T-helper 2 cell treated with Interferon-gamma antibody and Interleukin-4, amounts not matched to agents 5 μg/mL and 100 μg/mL, for 36 hours (primary cell): ENCODE measurements around the gene MPIG6B.

Experiments used
- DNase-seq: peaks from one replicate; pipeline ENCODE4 v3.0.0; 2021; ENCODE audit warnings: low spot score
- H3K27ac Mint-ChIP-seq: one replicate; pipeline ENCODE4 v1.8.0; 2021; ENCODE audit warnings: mild to moderate bottlenecking, mixed read lengths
- H3K27me3 Mint-ChIP-seq: one replicate; pipeline ENCODE4 v1.8.0; 2021; ENCODE audit warnings: low read depth, mixed read lengths
- H3K36me3 Mint-ChIP-seq: one replicate; pipeline ENCODE4 v1.8.0; 2021; ENCODE audit warnings: low read depth, mixed read lengths
- H3K4me1 Mint-ChIP-seq: one replicate; pipeline ENCODE4 v1.8.0; 2021; ENCODE audit warnings: low read depth, mixed read lengths
- H3K4me3 Mint-ChIP-seq: one replicate; pipeline ENCODE4 v1.8.0; 2022; ENCODE audit warnings: mild to moderate bottlenecking, moderate library complexity, mixed read lengths
- H3K9me3 Mint-ChIP-seq: one replicate; pipeline ENCODE4 v1.8.0; 2021; ENCODE audit warnings: mixed read lengths

Gene MPIG6B

GRCh38 chr6:31691078-31691463 is 32.1 kb upstream of the MPIG6B start:
- Mint-ChIP-seq H3K27ac (peak overlapping the region; percentile 10), H3K36me3 (peaks cover 50% of the 10 kb centered on the region), H3K9me3 (no peaks in the 10 kb centered on the region), H3K4me3 (no peak overlapping the region), H3K27me3 (no peaks in the 10 kb centered on the region), H3K4me1 (no peaks in the 10 kb centered on the region)
- no peak for DNase-seq

DNA sequence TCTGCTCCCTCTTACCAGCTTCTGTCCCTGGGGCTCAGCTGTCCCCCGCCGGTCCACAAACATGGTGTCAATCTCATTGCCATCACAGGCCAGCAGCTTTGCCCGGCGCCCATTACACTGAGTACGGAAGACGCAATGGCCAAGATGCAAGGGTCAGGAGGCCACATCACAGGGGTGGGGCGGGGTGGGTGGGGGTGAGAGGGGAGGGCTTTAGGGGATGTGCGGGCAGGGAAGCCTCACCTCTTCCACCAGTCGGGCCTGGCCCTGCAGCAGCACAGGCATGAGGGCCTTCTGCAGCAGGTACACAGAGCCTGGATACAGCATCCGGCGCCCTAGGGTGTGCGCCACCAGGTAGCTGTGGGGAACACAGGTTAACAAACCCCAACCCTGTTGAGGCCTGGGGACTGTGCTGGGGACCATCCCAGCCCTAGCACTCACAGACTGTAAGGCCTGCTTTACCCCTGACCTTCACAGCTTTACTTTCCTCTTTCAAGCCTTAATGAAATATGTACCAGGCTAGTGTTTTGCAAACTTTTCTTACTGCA is 31.5 kb upstream of the MPIG6B start:
- H3K9me3 Mint-ChIP-seq: no peaks in the 10 kb centered on the region
- no peak for DNase-seq
- H3K36me3 Mint-ChIP-seq: peaks cover 49% of the 10 kb centered on the region
- H3K4me3 Mint-ChIP-seq: no peak overlapping the region
- no peak overlapping the region for H3K27ac Mint-ChIP-seq
- H3K4me1 Mint-ChIP-seq: no peaks in the 10 kb centered on the region
- no peaks in the 10 kb centered on the region for H3K27me3 Mint-ChIP-seq

- Mint-ChIP-seq H3K4me1 (peaks cover 3% of the 10 kb centered on the region), H3K27ac (no peak overlapping the region), H3K9me3 (no peaks in the 10 kb centered on the region), H3K4me3 (no peak overlapping the region), H3K36me3 (peaks cover 53% of the 10 kb centered on the region), H3K27me3 (no peaks in the 10 kb centered on the region)
- DNase-seq: no peak
Measured at GRCh38 chr6:31692353-31692752, 30.8 kb upstream of the MPIG6B start.

DNA sequence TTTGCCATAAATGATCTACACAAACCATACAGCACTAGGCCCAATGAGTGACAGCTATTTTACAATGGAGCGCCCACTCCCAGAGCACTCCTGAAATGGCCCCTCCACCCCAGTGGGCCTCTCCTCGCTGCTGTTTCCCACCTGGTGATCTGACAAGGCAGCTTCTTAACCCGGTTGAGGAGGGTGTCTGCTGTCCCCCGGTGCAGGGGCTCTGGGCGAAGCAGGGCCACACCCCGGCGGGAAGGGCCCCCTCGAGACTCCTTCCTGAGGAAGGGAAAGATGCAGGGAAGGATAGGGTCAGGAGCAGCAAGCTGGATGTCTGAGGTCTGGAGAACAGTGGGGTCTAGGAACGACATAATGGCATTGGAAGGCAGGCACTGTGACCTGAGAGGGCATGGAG is 30.3 kb upstream of the MPIG6B start:
- peaks cover 55% of the 10 kb centered on the region for H3K36me3 Mint-ChIP-seq
- no peak overlapping the region for H3K27ac Mint-ChIP-seq

DNA sequence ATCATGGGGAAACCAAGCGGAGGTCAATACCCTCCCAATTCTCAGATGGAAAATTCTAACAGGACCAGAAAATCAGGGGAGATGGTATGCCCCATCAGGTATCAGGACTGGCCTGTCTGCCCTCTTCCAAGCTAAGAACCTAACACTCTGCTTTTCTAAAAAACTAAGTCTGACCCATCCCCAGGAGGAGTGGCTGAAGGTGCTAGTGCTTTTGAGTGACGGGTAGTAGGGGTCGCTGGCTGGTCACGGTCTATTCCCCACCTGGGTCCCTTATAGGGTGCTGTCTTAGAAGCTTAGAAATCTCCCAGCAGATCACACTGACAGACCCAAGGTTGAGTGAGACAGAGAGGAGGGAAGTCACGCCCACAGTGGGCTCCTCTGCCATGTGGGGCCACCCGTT is 29.6 kb upstream of the MPIG6B start:
- Mint-ChIP-seq H3K27ac (no peak overlapping the region), H3K4me3 (no peak overlapping the region)

More for the DNA sequence above, 30.3 kb upstream of the MPIG6B start:
- H3K27me3 Mint-ChIP-seq: no peaks in the 10 kb centered on the region
- no peaks in the 10 kb centered on the region for H3K9me3 Mint-ChIP-seq
- H3K4me3 Mint-ChIP-seq: no peak overlapping the region
- DNase-seq: no peak
- H3K4me1 Mint-ChIP-seq: peaks cover 8% of the 10 kb centered on the region

DNA sequence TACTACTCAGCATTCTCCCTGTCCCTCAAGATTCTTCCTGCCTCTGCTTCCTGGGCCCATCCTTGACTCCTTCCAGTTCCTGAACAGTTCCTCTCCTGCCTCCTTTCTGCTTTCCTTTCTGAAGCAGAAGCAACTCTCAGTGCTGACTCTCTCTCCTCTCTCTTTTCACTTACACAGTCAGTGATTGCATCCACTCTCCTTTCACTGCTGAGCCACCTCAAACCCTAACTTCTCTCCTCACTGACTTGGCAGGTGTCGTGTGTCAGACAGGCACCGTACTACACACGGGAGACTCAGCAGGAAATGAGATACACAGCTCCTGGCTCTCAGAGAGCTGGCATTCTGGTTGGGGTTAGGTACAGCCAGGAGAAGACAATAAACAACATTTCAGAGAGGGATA is 25.6 kb upstream of the MPIG6B start:
- Mint-ChIP-seq H3K4me1 (peaks cover 24% of the 10 kb centered on the region), H3K4me3 (no peak overlapping the region), H3K36me3 (peaks cover 54% of the 10 kb centered on the region), H3K9me3 (no peaks in the 10 kb centered on the region), H3K27me3 (no peaks in the 10 kb centered on the region), H3K27ac (peak overlapping the region; percentile 67)
- DNase-seq: no peak

More for the DNA sequence above, 29.6 kb upstream of the MPIG6B start:
- H3K4me1 Mint-ChIP-seq: peaks cover 11% of the 10 kb centered on the region
- H3K27me3 Mint-ChIP-seq: no peaks in the 10 kb centered on the region
- peaks cover 56% of the 10 kb centered on the region for H3K36me3 Mint-ChIP-seq
- no peaks in the 10 kb centered on the region for H3K9me3 Mint-ChIP-seq
- DNase-seq: no peak

- Mint-ChIP-seq H3K4me1 (peaks cover 26% of the 10 kb centered on the region), H3K27me3 (no peaks in the 10 kb centered on the region), H3K36me3 (peaks cover 38% of the 10 kb centered on the region), H3K27ac (no peak overlapping the region), H3K4me3 (peak overlapping the region; percentile 98), H3K9me3 (no peaks in the 10 kb centered on the region)
- no peak for DNase-seq
Measured at GRCh38 chr6:31700740-31701401, 22.3 kb upstream of the MPIG6B start.

GRCh38 chr6:31701666-31702404 is 21.3 kb upstream of the MPIG6B start:
- no peak for DNase-seq
- Mint-ChIP-seq H3K9me3 (no peaks in the 10 kb centered on the region), H3K4me3 (peak overlapping the region; percentile 98), H3K27ac (peak overlapping the region; percentile 97), H3K36me3 (peaks cover 31% of the 10 kb centered on the region), H3K4me1 (peaks cover 26% of the 10 kb centered on the region), H3K27me3 (no peaks in the 10 kb centered on the region)

GRCh38 chr6:31702405-31702818 is 20.8 kb upstream of the MPIG6B start:
- Mint-ChIP-seq H3K27ac (peak overlapping the region; percentile 97), H3K4me1 (peaks cover 23% of the 10 kb centered on the region), H3K27me3 (peaks cover 2% of the 10 kb centered on the region), H3K36me3 (peaks cover 26% of the 10 kb centered on the region), H3K9me3 (no peaks in the 10 kb centered on the region), H3K4me3 (peak overlapping the region; percentile 98)
- DNase-seq: peak; percentile 40

GRCh38 chr6:31702819-31703716 is 20.1 kb upstream of the MPIG6B start, which contains the start of gene ABHD16A:
Gene ABHD16A (minus strand): TSS chr6:31703324. CDS start chr6:31703281, 43 bp downstream.
- Mint-ChIP-seq H3K27me3 (peaks cover 2% of the 10 kb centered on the region), H3K4me3 (peak within 1 kb of the TSS; percentile 98), H3K9me3 (no peaks in the 10 kb centered on the region), H3K4me1 (peaks cover 16% of the 10 kb centered on the region), H3K36me3 (peaks cover 19% of the 10 kb centered on the region), H3K27ac (peak within 1 kb of the TSS; percentile 97)
- peak; percentile 95 for DNase-seq

- Mint-ChIP-seq H3K4me1 (peaks cover 15% of the 10 kb centered on the region), H3K36me3 (peaks cover 12% of the 10 kb centered on the region), H3K4me3 (no peak overlapping the region), H3K27me3 (peaks cover 2% of the 10 kb centered on the region), H3K9me3 (no peaks in the 10 kb centered on the region), H3K27ac (no peak overlapping the region)
- DNase-seq: no peak
Measured at GRCh38 chr6:31705931-31706330, 17.2 kb upstream of the MPIG6B start.

- Mint-ChIP-seq H3K4me1 (peaks cover 16% of the 10 kb centered on the region), H3K36me3 (peaks cover 7% of the 10 kb centered on the region), H3K9me3 (no peaks in the 10 kb centered on the region), H3K27me3 (peaks cover 2% of the 10 kb centered on the region), H3K4me3 (no peak within 1 kb of the TSS), H3K27ac (no peak within 1 kb of the TSS)
- no peak for DNase-seq
Measured at GRCh38 chr6:31706599-31706998, 16.6 kb upstream of the MPIG6B start, which contains the start of gene LY6G6F. Gene LY6G6F (plus strand): TSS chr6:31706866. CDS start chr6:31706907, 41 bp downstream.

DNA sequence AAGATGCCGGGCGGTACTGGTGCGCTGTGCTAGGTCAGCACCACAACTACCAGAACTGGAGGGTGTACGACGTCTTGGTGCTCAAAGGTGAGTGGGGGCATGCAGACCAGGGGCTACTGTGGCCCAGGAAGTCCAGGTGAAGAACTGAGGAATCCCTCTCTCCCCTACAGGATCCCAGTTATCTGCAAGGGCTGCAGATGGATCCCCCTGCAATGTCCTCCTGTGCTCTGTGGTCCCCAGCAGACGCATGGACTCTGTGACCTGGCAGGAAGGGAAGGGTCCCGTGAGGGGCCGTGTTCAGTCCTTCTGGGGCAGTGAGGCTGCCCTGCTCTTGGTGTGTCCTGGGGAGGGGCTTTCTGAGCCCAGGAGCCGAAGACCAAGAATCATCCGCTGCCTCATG is 15.5 kb upstream of the MPIG6B start:
- Mint-ChIP-seq H3K4me1 (peaks cover 16% of the 10 kb centered on the region), H3K27me3 (peaks cover 2% of the 10 kb centered on the region), H3K27ac (no peak overlapping the region), H3K4me3 (no peak overlapping the region), H3K36me3 (no peaks in the 10 kb centered on the region), H3K9me3 (no peaks in the 10 kb centered on the region)
- no peak for DNase-seq
